Right lung (tissue), 5 donors: ENCODE data around the gene GANC. TPM values are rescaled to one million over a fixed set of nuclear protein-coding genes. Genes with fewer than 3 reads are reported as not detected.

Experiments
- DNase-seq, 2 donors: peaks; one replicate each; pipeline ENCODE4 v3.0.0-alpha.2; 2013
- polyA plus RNA-seq, 5 donors: library from polyadenylated mRNA; unstranded; fragments of 120-200 nt; gene quantifications; one replicate each; pipeline versions ENCODE4 v1.2.1 to v1.2.3, GENCODE V29; 2013; ENCODE audit warnings: inconsistent platforms in 1 of 5, low replicate concordance in 1 of 5; ENCODE audit not compliant: insufficient read length in 5 of 5, insufficient read depth in 1 of 5

Gene GANC
- polyA plus RNA-seq, 5 donors: 22.7 to 42.3 (median 35.1) TPM

DNA sequence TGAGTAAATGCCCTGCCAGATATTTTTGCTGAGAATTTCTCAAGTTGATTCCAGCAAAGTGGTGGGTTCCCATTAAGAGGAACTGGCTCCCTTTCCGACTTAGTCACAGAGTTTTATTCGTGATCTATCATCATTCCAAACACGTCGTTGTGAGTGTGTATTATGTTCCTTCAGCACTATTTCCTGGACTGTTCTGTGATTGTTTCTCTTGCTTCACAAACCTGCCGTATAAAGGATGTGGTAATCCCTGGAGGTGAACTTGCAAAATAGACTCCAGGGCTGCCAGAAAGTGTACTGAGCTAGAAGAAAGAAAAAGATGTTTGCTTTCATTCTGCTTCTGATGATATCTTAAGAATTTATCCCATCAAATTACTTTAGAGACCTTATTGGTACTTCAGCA is 71.8 kb downstream of the GANC start:
- no peak for DNase-seq

DNA sequence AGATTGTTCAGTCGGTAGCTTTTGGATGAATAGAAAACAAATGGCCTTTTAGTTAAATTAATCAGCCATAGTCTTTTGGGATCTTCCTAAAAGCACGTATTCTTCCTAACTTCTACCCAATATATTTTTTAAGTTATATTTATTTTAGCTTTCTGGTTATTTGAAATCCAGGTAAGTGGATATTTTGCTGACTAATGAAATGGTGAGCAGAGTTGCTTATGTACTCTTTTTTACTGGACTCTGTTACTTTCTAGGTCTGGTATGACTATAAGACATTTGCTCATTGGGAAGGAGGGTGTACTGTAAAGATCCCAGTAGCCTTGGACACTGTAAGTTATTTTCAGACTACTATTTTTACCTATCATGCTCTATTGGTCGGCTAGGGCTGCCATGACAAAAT is 72.5 kb downstream of the GANC start:
- DNase-seq: no peak

DNA sequence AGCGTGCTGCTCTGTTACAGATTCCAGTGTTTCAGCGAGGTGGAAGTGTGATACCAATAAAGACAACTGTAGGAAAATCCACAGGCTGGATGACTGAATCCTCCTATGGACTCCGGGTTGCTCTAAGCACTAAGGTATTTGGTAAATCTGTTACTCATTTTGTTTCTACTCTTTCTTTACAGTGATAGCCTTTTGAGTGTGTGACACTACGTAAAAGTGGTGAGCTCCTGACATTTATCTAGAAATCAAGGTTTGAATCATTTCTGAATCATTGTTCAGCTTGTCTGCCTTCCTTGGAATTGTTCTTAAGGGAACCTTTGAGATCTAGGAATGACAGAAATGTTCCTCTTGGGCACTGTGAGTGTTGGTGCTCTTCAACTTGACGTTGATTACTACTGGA is 75.1 kb downstream of the GANC start:
- DNase-seq: no peak

DNA sequence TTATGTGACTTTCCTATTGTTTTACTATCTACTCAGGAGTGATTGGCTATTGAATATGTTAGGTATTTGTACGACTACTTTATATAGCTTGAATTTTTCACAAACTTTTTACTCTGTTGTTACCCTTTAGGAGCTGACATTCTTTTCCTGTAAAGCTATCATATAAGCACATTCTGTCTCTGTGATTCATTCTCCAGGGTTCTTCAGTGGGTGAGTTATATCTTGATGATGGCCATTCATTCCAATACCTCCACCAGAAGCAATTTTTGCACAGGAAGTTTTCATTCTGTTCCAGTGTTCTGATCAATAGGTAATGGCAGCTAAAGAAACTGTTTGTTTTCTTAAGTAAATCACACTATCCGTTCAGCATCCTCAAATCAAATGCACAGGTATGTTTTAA is 76.2 kb downstream of the GANC start:
- no peak for DNase-seq

DNA sequence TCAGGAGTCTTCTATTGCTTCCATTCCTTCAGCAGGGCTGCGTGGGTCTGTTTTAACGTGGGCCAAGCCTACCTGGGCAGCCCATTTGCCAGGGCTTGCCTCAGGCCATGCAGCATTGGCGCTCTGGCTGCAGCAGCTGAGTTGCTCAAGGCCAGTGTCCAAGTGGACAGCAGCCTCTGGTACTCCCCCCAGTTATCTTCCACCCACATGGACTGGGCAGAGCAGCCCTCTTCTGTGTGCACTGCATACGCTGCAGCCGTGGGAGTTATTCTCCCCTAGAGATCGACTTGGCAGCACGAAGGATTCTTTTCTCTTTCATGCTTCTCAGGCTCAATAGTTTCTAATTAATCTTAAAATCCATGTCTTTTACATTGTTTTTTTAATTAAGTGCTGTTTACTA is 79.4 kb downstream of the GANC start:
- DNase-seq: no peak

DNA sequence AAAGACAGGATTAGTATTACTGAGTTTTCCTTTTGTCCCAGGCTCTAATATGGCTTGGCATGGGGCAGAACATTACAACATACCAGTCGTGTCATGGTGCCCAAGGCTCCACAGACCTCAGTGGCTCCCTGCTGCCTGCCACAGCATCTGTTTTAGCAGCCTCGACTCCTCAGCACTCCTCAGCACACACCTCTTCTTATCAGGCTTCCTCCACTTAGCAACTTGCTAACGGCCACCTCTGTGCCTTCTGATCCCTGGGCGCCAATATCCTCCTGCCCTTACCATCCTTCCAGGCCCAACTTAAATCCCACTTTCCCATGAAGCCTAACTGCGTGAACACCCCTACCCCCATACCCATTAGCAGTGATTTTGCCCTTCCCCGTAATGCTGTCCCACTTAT is 80.1 kb downstream of the GANC start:
- DNase-seq: no peak

DNA sequence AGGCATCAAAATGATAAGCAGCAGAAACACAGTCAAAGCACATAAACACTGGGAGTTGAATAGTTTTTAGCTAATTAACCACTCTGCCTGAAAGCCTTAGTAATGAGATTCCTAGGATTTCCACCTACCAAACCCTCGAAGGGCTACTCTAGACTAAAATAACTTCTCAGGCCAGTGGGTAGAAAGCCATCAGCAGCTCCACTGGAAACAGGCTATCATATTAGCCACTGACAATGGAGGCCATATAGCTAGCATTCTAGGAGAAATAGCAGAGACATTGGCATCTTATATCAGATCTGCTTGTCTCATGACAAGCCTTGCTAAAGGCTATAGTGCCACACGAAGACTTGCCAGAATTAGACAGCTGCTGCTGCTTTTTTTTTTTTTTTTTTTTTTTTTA is 81.8 kb downstream of the GANC start:
- no peak for DNase-seq

DNA sequence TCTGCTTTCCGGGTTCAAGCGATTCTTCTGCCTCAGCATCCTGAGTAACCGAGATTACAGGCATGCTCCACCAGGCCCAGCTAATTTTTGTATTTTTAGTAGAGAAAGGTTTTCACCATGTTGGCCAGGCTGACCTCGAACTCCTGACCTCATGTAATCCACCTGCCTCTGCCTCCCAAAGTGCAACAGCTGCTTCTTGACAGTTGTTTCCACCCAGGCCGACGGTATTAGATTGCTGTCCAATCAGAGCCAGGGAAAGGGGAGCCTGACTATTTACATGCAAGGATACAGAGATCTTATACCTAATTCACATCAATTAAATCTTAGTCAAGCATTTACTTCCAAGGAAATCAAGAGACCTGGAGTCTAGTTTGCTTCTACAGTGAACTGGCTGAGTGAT is 82.3 kb downstream of the GANC start:
- no peak for DNase-seq

DNA sequence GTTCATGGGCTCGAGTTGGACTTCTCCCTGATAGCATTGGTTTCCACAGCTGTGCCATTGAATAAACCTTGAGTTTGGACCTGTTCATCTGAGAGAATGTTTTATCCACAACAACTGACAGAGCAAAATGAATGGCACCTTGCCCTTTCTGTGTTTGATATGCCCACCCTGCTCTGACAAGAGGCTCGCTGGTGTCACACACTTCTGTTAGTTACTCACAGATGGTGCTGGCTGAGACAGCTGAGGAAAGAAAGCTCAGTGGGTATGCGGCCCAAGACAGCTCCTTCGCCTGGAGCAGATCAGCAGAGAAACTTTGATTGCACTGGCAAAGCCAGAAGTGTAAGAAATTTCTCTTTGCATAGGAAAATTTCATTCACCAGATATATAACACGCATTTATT is 83.8 kb downstream of the GANC start:
- no peak for DNase-seq

DNA sequence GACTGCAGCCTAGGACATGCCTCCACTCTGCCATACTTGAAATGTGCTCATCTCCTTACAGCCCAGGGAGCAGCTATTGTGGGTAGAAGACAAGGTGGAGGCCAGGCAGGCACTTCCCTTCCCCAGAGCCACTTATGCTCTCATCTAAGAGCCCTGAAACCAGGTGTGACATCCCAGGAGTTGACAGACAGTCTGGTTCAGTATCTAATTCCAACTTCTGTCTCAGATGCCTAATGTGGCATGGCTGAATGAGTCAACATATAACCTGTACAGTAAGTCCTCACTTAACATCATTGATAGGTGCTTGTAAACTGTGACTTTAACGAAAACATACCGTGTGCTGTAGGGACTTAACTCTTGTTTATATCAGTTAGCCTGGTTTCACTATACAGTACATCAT is 85.1 kb downstream of the GANC start:
- DNase-seq: no peak

DNA sequence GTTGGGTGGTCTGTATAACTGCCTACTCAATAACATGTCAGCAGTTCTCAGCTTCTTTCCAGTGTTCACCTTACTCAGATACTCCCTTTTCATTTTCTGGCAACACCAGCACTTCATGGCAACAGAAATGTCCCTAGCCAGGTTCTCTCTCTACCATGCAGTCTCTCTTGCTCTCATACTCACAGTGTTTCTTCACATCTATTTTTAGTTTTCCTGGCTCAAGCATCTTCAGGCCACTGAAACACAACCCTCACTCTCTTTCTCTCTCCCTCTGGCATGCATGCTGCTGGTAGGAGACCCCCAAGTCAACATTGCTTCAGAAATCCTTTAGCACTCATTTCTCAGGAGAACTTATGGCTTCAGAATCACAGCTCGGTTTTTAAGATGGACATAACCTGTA is 86.2 kb downstream of the GANC start, which contains the start of gene CAPN3:
Gene CAPN3, plus strand, starts transcription at position 253 of the 400 bp plus-strand sequence. CDS start 305 bp downstream, outside the sequence.
- no peak for DNase-seq

DNA sequence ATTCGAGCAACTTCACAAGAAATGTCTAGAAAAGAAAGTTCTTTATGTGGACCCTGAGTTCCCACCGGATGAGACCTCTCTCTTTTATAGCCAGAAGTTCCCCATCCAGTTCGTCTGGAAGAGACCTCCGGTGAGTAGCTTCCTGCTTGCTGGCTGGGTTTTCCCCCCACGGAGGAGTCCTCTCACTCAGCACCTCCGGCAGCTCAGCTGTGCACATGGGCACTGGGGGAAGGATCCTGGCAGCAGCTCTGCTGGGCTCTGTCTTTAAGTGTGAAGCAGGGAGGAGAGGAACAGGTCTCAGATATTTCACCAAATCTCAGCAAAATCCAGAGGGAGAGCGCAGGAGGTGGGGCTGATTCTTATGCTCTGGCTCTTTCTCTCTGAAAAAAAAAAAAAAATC is 87.0 kb downstream of the GANC start:
- no peak for DNase-seq

DNA sequence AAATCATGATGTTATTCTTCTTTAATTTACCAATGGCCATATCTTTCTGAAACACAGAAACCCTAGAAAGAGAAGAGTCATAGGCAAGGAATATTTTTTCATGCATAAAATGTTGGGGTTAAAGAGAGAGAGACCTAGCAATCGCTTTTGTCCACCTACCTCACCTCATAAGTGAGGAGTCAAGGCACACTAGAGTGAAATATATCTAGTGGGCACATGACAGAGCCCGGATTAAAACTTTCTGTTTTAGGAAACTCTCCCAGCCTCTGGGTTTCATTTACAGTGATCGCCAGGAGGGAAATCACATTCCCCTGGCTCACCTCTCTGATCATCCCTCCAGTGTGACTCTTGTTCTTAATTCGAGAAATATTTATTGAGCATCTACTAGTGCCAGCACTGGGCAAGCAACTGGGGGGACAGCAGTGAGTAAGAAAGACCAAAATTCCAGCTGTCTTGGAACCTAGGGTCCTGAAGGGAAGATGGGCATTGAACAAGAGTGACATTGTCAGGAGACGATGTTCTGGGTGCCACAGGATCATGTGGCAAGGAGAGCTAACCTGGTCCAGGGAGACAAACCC is 87.6 kb downstream of the GANC start:
- no peak for DNase-seq

DNA sequence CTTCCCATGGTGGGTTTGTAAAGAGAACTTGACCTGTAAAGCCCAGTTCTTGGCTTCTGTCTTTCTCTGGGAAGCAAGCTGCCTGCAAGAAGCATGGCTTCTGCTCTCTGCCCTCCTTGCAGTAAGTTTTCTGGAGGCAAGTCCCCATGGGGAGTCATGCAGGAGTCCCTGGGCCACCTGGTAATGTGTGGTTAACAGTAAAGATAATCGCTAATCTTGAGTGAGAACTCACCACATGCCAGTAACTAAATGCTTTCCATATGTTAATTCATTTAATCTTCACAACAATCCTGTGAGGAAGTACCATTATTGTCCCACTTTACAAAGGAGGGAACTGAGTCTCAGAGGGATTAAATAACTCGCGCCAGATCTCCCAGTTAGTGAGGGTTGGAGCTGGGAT is 90.5 kb downstream of the GANC start:
- no peak for DNase-seq

DNA sequence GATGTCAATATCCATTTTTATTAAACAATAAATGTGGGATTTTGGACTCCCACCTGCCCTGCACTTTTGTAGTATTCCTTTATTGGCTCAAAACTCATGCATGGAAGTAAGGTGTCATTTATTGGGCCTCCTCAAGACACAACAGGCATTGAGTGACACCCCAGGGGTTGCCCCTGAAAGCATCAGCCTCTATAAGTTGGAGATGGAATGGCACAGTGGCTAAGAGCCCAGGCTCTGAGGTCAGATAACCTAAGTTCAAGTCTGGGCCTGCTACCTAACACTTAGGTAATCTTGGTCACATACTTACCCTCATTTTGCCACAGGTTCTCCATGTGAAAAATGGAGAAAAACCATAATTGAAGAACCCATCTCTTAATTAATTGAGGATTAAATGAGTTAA is 90.9 kb downstream of the GANC start:
- no peak for DNase-seq

DNA sequence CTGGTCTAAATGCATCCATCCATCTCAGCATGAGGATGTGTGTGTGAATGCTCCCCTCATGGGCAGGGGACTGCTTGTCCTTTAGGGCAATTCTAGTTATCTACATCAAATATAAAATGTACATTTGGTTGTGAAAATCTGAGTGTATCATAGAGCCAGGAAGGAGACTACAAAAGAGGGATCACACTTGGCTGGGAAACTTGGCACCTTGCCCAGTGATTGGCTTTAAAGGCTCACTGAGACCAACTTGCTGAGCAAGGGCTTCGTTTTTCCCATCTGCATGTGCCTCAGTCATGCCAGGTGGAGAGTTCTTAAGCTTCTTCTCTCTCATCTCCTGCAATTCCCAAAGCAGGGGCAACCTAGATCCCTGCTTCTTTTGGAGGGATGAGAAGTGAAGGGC is 91.5 kb downstream of the GANC start:
- DNase-seq: no peak

DNA sequence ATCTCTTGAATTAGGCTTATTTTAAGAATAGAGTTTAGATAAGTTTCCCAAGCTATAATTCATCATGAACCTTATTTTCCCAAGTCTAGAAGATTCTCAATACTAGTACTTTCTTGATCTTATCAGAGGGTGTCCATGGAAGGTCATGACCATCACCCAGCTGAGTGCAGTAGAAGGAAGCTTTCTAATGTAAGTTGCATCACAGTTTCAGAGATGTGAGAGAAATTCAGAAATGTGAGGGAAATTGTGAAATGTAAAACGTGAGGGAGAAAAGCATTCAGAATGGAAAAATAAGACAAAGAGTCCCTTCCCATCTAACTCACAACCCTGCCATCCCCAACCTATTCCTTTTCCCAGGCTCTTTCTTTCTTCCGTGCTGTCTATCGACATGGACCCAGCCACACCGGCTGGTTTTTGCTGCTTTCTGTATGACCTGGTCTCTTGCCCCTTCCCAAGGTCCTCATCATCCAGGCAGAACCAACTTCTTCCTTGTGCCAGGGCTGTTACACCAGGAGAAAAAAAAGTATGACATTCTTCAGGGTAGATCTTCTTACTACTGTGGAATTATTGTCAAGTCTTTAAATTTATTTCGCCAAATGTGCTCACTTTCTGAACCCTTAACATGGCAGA is 93.0 kb downstream of the GANC start:
- no peak for DNase-seq

DNA sequence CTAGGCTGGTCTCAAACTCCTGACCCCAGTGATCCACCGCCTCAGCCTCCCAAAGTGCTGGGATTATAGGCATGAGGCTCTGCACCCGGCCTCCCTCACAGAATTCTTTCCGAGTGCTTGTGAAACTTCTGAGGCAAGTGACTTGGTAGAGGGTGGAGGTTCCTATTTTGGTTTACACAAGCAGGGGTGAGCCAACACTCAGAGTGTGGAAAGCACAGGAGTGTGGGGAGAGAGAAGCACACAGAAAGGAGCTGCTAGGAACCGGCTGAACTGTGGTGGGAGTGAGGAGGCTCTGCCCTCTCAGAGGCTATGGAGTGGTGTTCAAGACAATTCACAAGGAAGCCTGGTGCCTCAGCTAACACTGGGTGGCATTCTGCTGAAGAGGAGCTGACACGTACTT is 94.0 kb downstream of the GANC start:
- no peak for DNase-seq

DNA sequence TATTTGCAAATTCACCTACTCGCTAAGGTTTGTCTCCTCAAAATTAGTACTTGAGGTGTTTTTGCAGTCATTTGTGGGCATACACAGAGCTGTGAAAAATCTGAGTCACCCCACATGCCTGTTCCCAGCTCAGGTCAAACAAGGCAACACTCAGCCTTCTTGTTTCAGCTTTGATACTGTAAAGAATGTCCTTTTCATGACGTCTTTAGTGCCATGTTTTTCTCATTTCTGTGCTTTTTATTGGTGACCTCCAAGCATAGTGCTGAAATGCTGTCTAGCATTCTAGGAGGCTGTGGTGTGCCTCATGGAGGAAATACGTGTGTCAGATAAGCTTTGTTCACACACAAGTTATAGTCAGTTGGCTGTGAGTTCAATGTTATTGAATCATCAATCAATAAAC is 95.1 kb downstream of the GANC start:
- DNase-seq: no peak

DNA sequence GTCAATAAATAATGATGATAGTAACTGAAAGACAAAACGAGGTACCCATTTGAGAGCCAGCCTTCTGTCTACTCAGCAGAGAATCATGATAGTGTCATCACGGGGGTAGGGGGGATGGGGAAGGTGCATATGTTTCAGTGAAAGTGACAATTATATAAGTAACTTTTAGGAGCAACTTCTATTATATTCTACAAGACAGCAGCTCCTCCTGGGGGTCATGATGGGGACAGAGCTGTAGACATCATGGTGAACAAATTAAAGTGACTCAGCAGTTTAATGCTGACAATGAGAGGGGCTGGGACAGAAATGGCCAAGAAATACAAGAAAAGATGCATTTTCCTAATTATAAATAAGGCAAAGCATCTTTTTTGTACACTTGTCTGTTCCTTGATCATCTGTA is 98.1 kb downstream of the GANC start:
- DNase-seq: no peak

DNA sequence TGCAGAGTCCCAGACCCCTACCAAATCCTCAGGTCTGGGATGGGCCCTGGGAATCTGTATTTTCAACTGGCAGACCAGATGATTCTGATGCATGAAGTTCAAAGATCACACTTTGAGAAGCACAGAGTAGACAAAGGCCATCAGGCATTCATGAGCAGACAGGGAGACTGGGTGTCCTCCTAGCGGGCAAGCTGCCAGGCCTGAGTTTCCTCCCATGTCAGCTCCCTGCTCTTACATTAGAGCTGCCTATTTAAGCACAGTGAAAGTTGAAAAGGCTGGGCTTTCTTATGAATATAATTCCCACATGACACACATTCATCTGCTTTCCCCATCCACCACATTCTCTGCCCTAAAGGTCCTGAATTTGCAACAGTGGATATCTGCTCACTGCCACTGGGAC is 100.3 kb downstream of the GANC start:
- DNase-seq: no peak

DNA sequence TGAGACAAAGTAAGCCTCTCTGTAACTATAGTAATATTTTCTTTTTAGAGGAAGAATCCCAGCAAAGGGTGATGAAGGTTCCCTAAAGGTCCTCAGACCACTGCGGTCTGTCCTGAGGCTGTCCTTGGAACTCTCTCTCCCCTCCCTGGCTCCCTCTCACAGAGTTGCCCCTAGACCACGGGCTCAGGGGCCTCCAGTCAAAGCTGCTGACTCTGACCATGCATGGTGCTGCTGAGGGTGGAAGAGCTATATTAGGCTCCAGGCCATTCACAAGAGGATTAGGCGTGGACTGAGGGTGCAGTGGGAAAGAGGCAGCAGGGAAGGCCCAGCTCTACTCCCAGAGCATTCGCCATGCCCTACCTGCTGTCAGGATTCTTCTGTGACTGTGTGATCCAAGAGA is 100.9 kb downstream of the GANC start:
- DNase-seq: no peak

DNA sequence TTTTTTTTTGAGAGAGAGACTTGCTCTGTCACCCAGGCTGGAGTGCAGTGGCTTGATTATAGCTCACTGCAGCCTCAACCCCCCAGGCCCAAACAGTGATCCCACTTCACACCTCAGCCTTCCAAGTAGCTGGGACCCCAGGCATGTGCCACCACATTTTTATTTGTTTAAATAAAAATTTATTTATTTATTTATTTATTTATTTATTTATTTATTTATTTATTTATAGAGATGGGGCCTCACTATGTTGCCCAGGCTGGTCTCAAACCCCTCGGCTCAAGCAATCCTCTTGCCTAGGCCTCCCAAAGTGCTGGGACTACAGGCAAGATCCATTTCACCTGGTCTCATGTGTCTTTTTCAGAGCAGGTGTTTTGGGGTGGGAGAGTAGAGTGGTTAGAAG is 101.8 kb downstream of the GANC start:
- no peak for DNase-seq

DNA sequence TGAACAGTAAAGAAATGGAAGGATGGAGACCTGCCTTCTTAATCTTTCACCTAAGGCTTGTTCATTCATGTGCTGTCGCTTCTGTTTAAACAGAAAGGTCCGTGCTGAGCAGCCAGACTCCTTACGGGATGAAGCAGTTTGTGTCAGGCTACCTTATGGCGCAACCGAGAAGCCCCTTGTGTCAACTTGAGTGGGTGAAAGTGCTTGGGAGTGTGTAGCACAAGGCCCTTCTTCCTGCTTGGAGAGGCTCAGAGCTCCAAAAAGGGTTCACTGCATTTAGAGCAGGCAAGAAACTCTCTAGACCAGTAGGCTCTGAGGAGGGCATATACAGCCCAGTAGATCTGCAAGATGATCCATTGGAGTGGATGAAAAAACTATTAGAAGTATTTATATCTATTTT is 102.3 kb downstream of the GANC start:
- DNase-seq: no peak
